ENCODE measurements around the gene WDR46.
"Not testable (repeated sequence)": the region's sequence is repeated elsewhere in the genome, so short reads cannot be mapped to it uniquely, and the experiment has no call there.

The WDR46 gene

GRCh38 chr6:33271117-33271467 is 17.9 kb downstream of the WDR46 start:
- TF ChIP-seq REST (IDR thresholded peaks at IDR 0.05; ENCODE audit: insufficient replicate concordance, low read depth) (no peak), POLR2AphosphoS5 (IDR thresholded peaks at IDR 0.05; ENCODE audit: low read depth) (no peak), GABPA (IDR thresholded peaks at IDR 0.05; ENCODE audit: low read depth) (no peak), SPI1 (IDR thresholded peaks at IDR 0.05; ENCODE audit: borderline replicate concordance, low read depth) (no peak), CTCF (IDR thresholded peaks at IDR 0.05; ENCODE audit: insufficient read depth, low read length) (no peak)
- no peak for DNase-seq (ENCODE audit: low read depth in 1 of 2, low spot score in 1 of 2)
- Histone ChIP-seq H3K27me3 (ENCODE audit: insufficient read depth, poor library complexity, severe bottlenecking) (no peaks in the 10 kb centered on the region), H3K27ac (replicated peaks) (peak overlapping the region; percentile 97), H3K4me3 (replicated peaks; ENCODE audit: insufficient read depth, low read length) (peak overlapping the region; percentile 73)

- Histone ChIP-seq H3K27ac (replicated peaks) (no peak overlapping the region), H3K4me3 (replicated peaks; ENCODE audit: insufficient read depth, low read length) (no peak overlapping the region), H3K27me3 (ENCODE audit: insufficient read depth, poor library complexity, severe bottlenecking) (no peaks in the 10 kb centered on the region)
- TF ChIP-seq REST (IDR thresholded peaks at IDR 0.05; ENCODE audit: insufficient replicate concordance, low read depth) (no peak), SPI1 (IDR thresholded peaks at IDR 0.05; ENCODE audit: borderline replicate concordance, low read depth) (no peak), POLR2AphosphoS5 (IDR thresholded peaks at IDR 0.05; ENCODE audit: low read depth) (no peak), CTCF (IDR thresholded peaks at IDR 0.05; ENCODE audit: insufficient read depth, low read length) (no peak), GABPA (IDR thresholded peaks at IDR 0.05; ENCODE audit: low read depth) (no peak)
- DNase-seq (ENCODE audit: low read depth in 1 of 2, low spot score in 1 of 2): no peak
Observed at GRCh38 chr6:33264015-33264414, 25.0 kb downstream of the WDR46 start.

GRCh38 chr6:33262490-33262889 is 26.5 kb downstream of the WDR46 start:
- H3K4me3 ChIP-seq (replicated peaks; ENCODE audit: insufficient read depth, low read length); H3K27ac ChIP-seq (replicated peaks); H3K27me3 ChIP-seq (ENCODE audit: insufficient read depth, poor library complexity, severe bottlenecking); DNase-seq (ENCODE audit: low read depth in 1 of 2, low spot score in 1 of 2): not testable (repeated sequence)

GRCh38 chr6:33259032-33259431 is 30.0 kb downstream of the WDR46 start:
- no peak overlapping the region for H3K4me3 ChIP-seq (replicated peaks; ENCODE audit: insufficient read depth, low read length)
- no peak for DNase-seq (ENCODE audit: low read depth in 1 of 2, low spot score in 1 of 2)
- no peak overlapping the region for H3K27ac ChIP-seq (replicated peaks)
- H3K27me3 ChIP-seq (ENCODE audit: insufficient read depth, poor library complexity, severe bottlenecking): no peaks in the 10 kb centered on the region
- TF ChIP-seq CTCF (IDR thresholded peaks at IDR 0.05; ENCODE audit: insufficient read depth, low read length) (no peak), POLR2AphosphoS5 (IDR thresholded peaks at IDR 0.05; ENCODE audit: low read depth) (no peak), GABPA (IDR thresholded peaks at IDR 0.05; ENCODE audit: low read depth) (no peak), REST (IDR thresholded peaks at IDR 0.05; ENCODE audit: insufficient replicate concordance, low read depth) (no peak), SPI1 (IDR thresholded peaks at IDR 0.05; ENCODE audit: borderline replicate concordance, low read depth) (no peak)

Data from HL-60 (cell line).